GM23338 (cell line): ENCODE measurements around the gene TMEM61. TPM values are rescaled to one million over a fixed set of nuclear protein-coding genes. Genes with fewer than 3 reads are reported as not detected.
A peak's percentile ranks its signal among the peaks of the same experiment; 100 is the strongest.

Experiments used
- ATAC-seq: fragments of 200-7000 bp; cut with Tn5 transposase; 3 replicates; pipeline ENCODE4 v1.9.1; 2020
- DNase-seq: peaks from one replicate; pipeline ENCODE4 v3.0.0-alpha.2; 2015; ENCODE audit warnings: low spot score
- H2AFZ ChIP-seq: fragments of 200-600 bp; sonication (generic); 2 replicates; pipeline ENCODE4 v1.8.0; 2016; ENCODE audit warnings: antibody characterized with exemption, mild to moderate bottlenecking, moderate library complexity
- H3F3A ChIP-seq: fragments of 200-600 bp; sonication (generic); replicated peaks from 2 replicates; pipeline ENCODE4 v1.8.0; 2017; ENCODE audit warnings: antibody characterized with exemption, mixed run types, low read depth
- H3K27ac ChIP-seq: fragments of 200-600 bp; sonication (generic); 2 replicates; pipeline ENCODE4 v1.6.1; 2016; ENCODE audit warnings: low read depth
- H3K27me3 ChIP-seq: fragments of 200-600 bp; sonication (generic); 2 replicates; pipeline ENCODE4 v1.8.0; 2016; ENCODE audit warnings: mild to moderate bottlenecking, mixed run types, moderate library complexity; ENCODE audit not compliant: insufficient read depth
- H3K36me3 ChIP-seq: fragments of 200-600 bp; sonication (generic); 2 replicates; pipeline ENCODE4 v1.8.0; 2016; ENCODE audit warnings: mild to moderate bottlenecking; ENCODE audit not compliant: insufficient read depth
- H3K4me1 ChIP-seq: fragments of 200-600 bp; sonication (generic); 2 replicates; pipeline ENCODE4 v1.8.0; 2016; ENCODE audit warnings: mild to moderate bottlenecking, moderate library complexity; ENCODE audit not compliant: insufficient read depth
- H3K4me2 ChIP-seq: fragments of 200-600 bp; sonication (generic); 2 replicates; pipeline ENCODE4 v1.7.1; 2017; ENCODE audit warnings: mixed run types
- H3K4me3 ChIP-seq: fragments of 200-600 bp; sonication (generic); 2 replicates; pipeline ENCODE4 v1.6.1; 2016; ENCODE audit warnings: mixed run types
- H3K79me2 ChIP-seq: fragments of 200-600 bp; sonication (generic); replicated peaks from 2 replicates; pipeline ENCODE4 v1.8.0; 2017; ENCODE audit warnings: mild to moderate bottlenecking; ENCODE audit not compliant: insufficient read depth
- H3K9me2 ChIP-seq: fragments of 200-600 bp; sonication (generic); 2 replicates; pipeline ENCODE4 v1.8.0; 2017; ENCODE audit not compliant: insufficient read depth
- H4K20me1 ChIP-seq: fragments of 200-600 bp; sonication (generic); replicated peaks from 2 replicates; pipeline ENCODE4 v1.8.0; 2017; ENCODE audit warnings: mild to moderate bottlenecking; ENCODE audit not compliant: insufficient read depth
- H3K27ac Mint-ChIP-seq: 2 replicates; pipeline ENCODE4 v1.8.0; 2020; ENCODE audit warnings: inconsistent platforms, mild to moderate bottlenecking, moderate library complexity, mixed read lengths
- H3K27me3 Mint-ChIP-seq: 3 replicates; pipeline ENCODE4 v1.8.0; 2022; ENCODE audit warnings: low read depth, mild to moderate bottlenecking, moderate library complexity, mixed read lengths, inconsistent platforms; ENCODE audit not compliant: insufficient read depth, poor library complexity
- H3K36me3 Mint-ChIP-seq: 3 replicates; pipeline ENCODE4 v1.8.0; 2021; ENCODE audit warnings: low read depth, mild to moderate bottlenecking, inconsistent platforms, moderate library complexity, mixed read lengths
- H3K4me1 Mint-ChIP-seq: 3 replicates; pipeline ENCODE4 v1.8.0; 2020; ENCODE audit warnings: mild to moderate bottlenecking, inconsistent platforms, mixed read lengths
- H3K4me3 Mint-ChIP-seq: 3 replicates; pipeline ENCODE4 v1.8.0; 2021; ENCODE audit warnings: moderate library complexity, mild to moderate bottlenecking, inconsistent platforms, mixed read lengths
- H3K9me3 Mint-ChIP-seq: 3 replicates; pipeline ENCODE4 v1.8.0; 2020; ENCODE audit warnings: moderate library complexity, mild to moderate bottlenecking, inconsistent platforms, mixed read lengths
- CREB1 ChIP-seq: fragments of 250-450 bp; sonication (Bioruptor Pico); IDR thresholded peaks from 2 replicates; pipeline ENCODE4 v1.5.0; 2020; ENCODE audit warnings: low read depth, mild to moderate bottlenecking, moderate library complexity
- EZH2 ChIP-seq: fragments of 200-600 bp; sonication (generic); IDR thresholded peaks from one replicate; pipeline ENCODE4 v1.8.0; 2017; ENCODE audit warnings: antibody characterized with exemption, mild to moderate bottlenecking, low read depth; ENCODE audit not compliant: unreplicated experiment
- NANOG ChIP-seq: IDR thresholded peaks from 2 replicates; pipeline ENCODE4 v1.6.1; 2016; ENCODE audit warnings: antibody characterized with exemption, borderline replicate concordance
- POLR2AphosphoS5 ChIP-seq: IDR thresholded peaks from 2 replicates; pipeline ENCODE4 v1.6.1; 2016; ENCODE audit warnings: antibody characterized with exemption, low read depth
- REST ChIP-seq: IDR thresholded peaks from one replicate; pipeline ENCODE4 v1.6.1; 2018; ENCODE audit warnings: antibody characterized with exemption; ENCODE audit not compliant: unreplicated experiment
- ZNF462 ChIP-seq: fragments of 250-450 bp; sonication (Bioruptor Pico); IDR thresholded peaks from 2 replicates; pipeline ENCODE4 v1.5.0; 2020; ENCODE audit warnings: mild to moderate bottlenecking, moderate library complexity
- polyA plus RNA-seq: library from polyadenylated mRNA; unstranded; fragments of >200 nt; fragmentation: Nextera tagmentation; extraction: Ambion mirVana; gene quantifications from 2 replicates; pipeline ENCODE4 v1.2.1, GENCODE V29; 2016
- total RNA-seq: library from RNA; depleted of rRNA; stranded (reverse); fragments of >200 nt; shearing (Covaris generic); gene quantifications from 2 replicates; pipeline ENCODE4 v1.2.3, GENCODE V29; 2014

Gene TMEM61
- total and polyA plus RNA-seq, 2 experiments from 2014 or later: 2.0 to 3.6 TPM

- no peak overlapping the region for H3K4me3 Mint-ChIP-seq
- Histone ChIP-seq H3F3A (no peaks in the 10 kb centered on the region), H3K27ac (no peak overlapping the region), H3K9me2 (0 out of 2 replicates have a peak, but pooled peaks cover 3% of the 10 kb centered on the region), H3K4me3 (no peak overlapping the region), H2AFZ (no peak overlapping the region), H3K4me1 (peaks cover 17% of the 10 kb centered on the region), H3K79me2 (no peaks in the 10 kb centered on the region), H4K20me1 (no peaks in the 10 kb centered on the region), H3K4me2 (no peak overlapping the region), H3K27me3 (no peaks in the 10 kb centered on the region), H3K36me3 (no peaks in the 10 kb centered on the region)
- peaks cover 33% of the 10 kb centered on the region for H3K4me1 Mint-ChIP-seq
- H3K36me3 Mint-ChIP-seq: peaks cover 5% of the 10 kb centered on the region; the same call in 1 of the 3 replicates
- no peak for ATAC-seq
- no peak overlapping the region for H3K27ac Mint-ChIP-seq
- H3K27me3 Mint-ChIP-seq: peaks cover under 1% of the 10 kb centered on the region
- DNase-seq: peak; percentile 51
- H3K9me3 Mint-ChIP-seq: peaks cover 10% of the 10 kb centered on the region
- no peak for TF ChIP-seq REST
Observed at GRCh38 chr1:54940042-54940441, 40.4 kb upstream of the TMEM61 start.

GRCh38 chr1:54942976-54943375 lies 37.5 kb upstream of the TMEM61 start:
- Mint-ChIP-seq H3K36me3 (no peaks in the 10 kb centered on the region), H3K27ac (no peak overlapping the region), H3K9me3 (peaks cover 5% of the 10 kb centered on the region; the same call in 2 of the 3 replicates), H3K27me3 (peaks cover 4% of the 10 kb centered on the region), H3K4me3 (no peak overlapping the region), H3K4me1 (peaks cover 20% of the 10 kb centered on the region)
- Histone ChIP-seq H3K27ac (no peak overlapping the region), H3K79me2 (no peaks in the 10 kb centered on the region), H3K4me2 (no peak overlapping the region), H3F3A (no peaks in the 10 kb centered on the region), H3K9me2 (0 out of 2 replicates have a peak, but pooled peaks cover 3% of the 10 kb centered on the region), H4K20me1 (no peaks in the 10 kb centered on the region), H3K27me3 (no peaks in the 10 kb centered on the region), H3K36me3 (no peaks in the 10 kb centered on the region), H2AFZ (no peak overlapping the region), H3K4me3 (no peak overlapping the region), H3K4me1 (peaks cover 5% of the 10 kb centered on the region)
- no peak for ATAC-seq
- no peak for DNase-seq
- no peak for TF ChIP-seq POLR2AphosphoS5
- TF ChIP-seq NANOG: no peak
- no peak for TF ChIP-seq ZNF462
- TF ChIP-seq CREB1 (CRISPR knock-in tag): no peak
- TF ChIP-seq EZH2: no peak
